Lower leg skin (tissue), 3 donors: ENCODE results near the gene TECTA.

Experiments
- CTCF ChIP-seq, 3 donors: fragments of 450-650 bp; IDR thresholded peaks; one replicate each; pipeline ENCODE4 v1.5.1; 2016; ENCODE audit warnings: antibody characterized with exemption in 3 of 3, mild to moderate bottlenecking in 3 of 3, moderate library complexity in 2 of 3
- POLR2A ChIP-seq, 2 donors: fragments of 450-650 bp; IDR thresholded peaks; one replicate each; pipeline ENCODE4 v1.6.1; 2016 to 2017; ENCODE audit warnings: antibody characterized with exemption in 2 of 2, mild to moderate bottlenecking in 1 of 2, moderate library complexity in 1 of 2

- TF ChIP-seq CTCF (IDR thresholded peaks at IDR 0.05) = no peak
- TF ChIP-seq POLR2A (IDR thresholded peaks at IDR 0.05) = no peak
Observed at GRCh38 chr11:121144723-121145122, 43.7 kb downstream of the TECTA start.
